Astrocyte (in vitro differentiated cells and primary cell): ENCODE measurements around the gene H2AZ1. TPM values are rescaled to one million over a fixed set of nuclear protein-coding genes. Genes with fewer than 3 reads are reported as not detected.

Experiments
- DNase-seq: peaks from one replicate; pipeline ENCODE4 v3.0.0-alpha.2; 2010; ENCODE audit warnings: low read depth
- FAIRE-seq: peaks from 2 replicates; lab custom pipeline; 2011; peaks lifted over from hg19 to GRCh38; lab: Jason Lieb, UNC
- H2AFZ ChIP-seq: 2 replicates; pipeline ENCODE4 v1.6.0; 2012; ENCODE audit warnings: low read depth, low read length, inconsistent platforms
- H3K27ac ChIP-seq: 2 replicates; pipeline ENCODE4 v1.5.1; 2011; ENCODE audit warnings: low read depth, low read length, inconsistent platforms
- H3K27me3 ChIP-seq: 2 replicates; pipeline ENCODE4 v1.6.0; 2011; ENCODE audit warnings: low read length, inconsistent platforms; ENCODE audit not compliant: insufficient read depth
- H3K36me3 ChIP-seq: 2 replicates; pipeline ENCODE4 v1.5.1; 2011; ENCODE audit warnings: low read length, inconsistent platforms; ENCODE audit not compliant: insufficient read depth
- H3K4me1 ChIP-seq: 2 replicates; pipeline ENCODE4 v1.5.1; 2011; ENCODE audit warnings: low read length, inconsistent platforms; ENCODE audit not compliant: insufficient read depth
- H3K4me2 ChIP-seq: 2 replicates; pipeline ENCODE4 v1.6.0; 2012; ENCODE audit warnings: low read length, inconsistent platforms
- H3K4me3 ChIP-seq: 2 replicates; pipeline ENCODE4 v1.5.1; 2011; ENCODE audit warnings: low read depth, mild to moderate bottlenecking, low read length, inconsistent platforms; ENCODE audit not compliant: insufficient read depth
- H3K79me2 ChIP-seq: 2 replicates; pipeline ENCODE4 v1.6.0; 2012; ENCODE audit warnings: mild to moderate bottlenecking, low read length, inconsistent platforms; ENCODE audit not compliant: insufficient read depth
- H3K9ac ChIP-seq: 2 replicates; pipeline ENCODE4 v1.6.0; 2012; ENCODE audit warnings: mild to moderate bottlenecking, low read length, inconsistent platforms
- H3K9me3 ChIP-seq: 2 replicates; pipeline ENCODE4 v1.5.1; 2012; ENCODE audit warnings: low read depth, mild to moderate bottlenecking, low read length, inconsistent platforms; ENCODE audit not compliant: insufficient read depth
- H4K20me1 ChIP-seq: 2 replicates; pipeline ENCODE4 v1.6.0; 2012; ENCODE audit warnings: low read length, inconsistent platforms; ENCODE audit not compliant: insufficient read depth
- H3K27ac Mint-ChIP-seq: one replicate; pipeline ENCODE4 v1.8.0; 2021; ENCODE audit warnings: mild to moderate bottlenecking, mixed read lengths; ENCODE audit not compliant: unreplicated experiment
- H3K27me3 Mint-ChIP-seq: one replicate; pipeline ENCODE4 v1.8.0; 2021; ENCODE audit warnings: low read depth, mixed read lengths; ENCODE audit not compliant: unreplicated experiment
- H3K36me3 Mint-ChIP-seq: one replicate; pipeline ENCODE4 v1.8.0; 2021; ENCODE audit warnings: low read depth, mixed read lengths; ENCODE audit not compliant: unreplicated experiment
- H3K4me1 Mint-ChIP-seq: one replicate; pipeline ENCODE4 v1.8.0; 2021; ENCODE audit warnings: low read depth, mixed read lengths; ENCODE audit not compliant: unreplicated experiment
- H3K4me3 Mint-ChIP-seq: one replicate; pipeline ENCODE4 v1.8.0; 2021; ENCODE audit warnings: mild to moderate bottlenecking, moderate library complexity, mixed read lengths; ENCODE audit not compliant: unreplicated experiment
- H3K9me3 Mint-ChIP-seq: one replicate; pipeline ENCODE4 v1.8.0; 2021; ENCODE audit warnings: mild to moderate bottlenecking, mixed read lengths; ENCODE audit not compliant: unreplicated experiment
- EZH2 ChIP-seq: IDR thresholded peaks from 2 replicates; pipeline ENCODE4 v1.6.1; 2012; ENCODE audit warnings: mild to moderate bottlenecking, low read length, inconsistent platforms; ENCODE audit not compliant: insufficient read depth
- total RNA-seq: library from RNA; stranded (reverse); gene quantifications from 2 replicates; pipeline ENCODE4 v1.2.1, GENCODE V29; 2021
- TF ChIP-seq, protein P1 (sequence below): IDR thresholded peaks from 2 replicates; pipeline ENCODE4 v1.5.1; 2011; ENCODE audit warnings: low read depth, mild to moderate bottlenecking, inconsistent platforms, low read length, moderate library complexity; ENCODE audit not compliant: insufficient read depth

The H2AZ1 gene
- total RNA-seq, 1 donor from 2014 or later: 273 TPM

DNA sequence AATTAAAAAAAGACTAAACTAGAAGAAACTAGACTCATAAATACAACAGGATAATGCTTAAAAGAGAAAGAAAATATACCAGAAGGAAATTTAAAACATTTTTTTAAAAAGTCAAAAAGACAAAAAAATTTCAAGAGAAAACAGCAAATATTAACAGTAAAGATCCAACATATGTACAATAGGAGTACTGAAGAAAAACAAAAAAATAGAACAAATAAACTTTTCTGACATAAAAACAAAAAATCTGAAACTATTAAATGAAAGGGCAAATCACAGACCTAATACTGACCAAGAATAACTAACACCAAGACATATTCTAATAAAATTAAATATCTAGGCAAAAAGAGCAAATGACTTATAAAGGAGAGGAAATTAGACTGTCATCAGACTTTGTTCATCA is 15.2 kb downstream of the H2AZ1 start:
- H4K20me1 ChIP-seq: peaks cover 50% of the 10 kb centered on the region
- no peak overlapping the region for H3K9ac ChIP-seq
- no peak overlapping the region for H3K4me3 Mint-ChIP-seq
- no peak overlapping the region for H2AFZ ChIP-seq
- H3K9me3 ChIP-seq: peaks cover 5% of the 10 kb centered on the region
- peaks cover 14% of the 10 kb centered on the region for H3K36me3 Mint-ChIP-seq
- H3K27ac ChIP-seq: no peak overlapping the region
- no peaks in the 10 kb centered on the region for H3K36me3 ChIP-seq
- no peak for DNase-seq
- no peak for FAIRE-seq
- H3K4me2 ChIP-seq: no peak overlapping the region
- H3K79me2 ChIP-seq: peaks cover 97% of the 10 kb centered on the region
- H3K27ac Mint-ChIP-seq: no peak overlapping the region
- H3K4me1 ChIP-seq: no peaks in the 10 kb centered on the region
- no peaks in the 10 kb centered on the region for H3K27me3 Mint-ChIP-seq
- peaks cover 5% of the 10 kb centered on the region for H3K4me1 Mint-ChIP-seq
- no peaks in the 10 kb centered on the region for H3K27me3 ChIP-seq
- TF ChIP-seq EZH2: no peak
- TF ChIP-seq, protein P1, sequence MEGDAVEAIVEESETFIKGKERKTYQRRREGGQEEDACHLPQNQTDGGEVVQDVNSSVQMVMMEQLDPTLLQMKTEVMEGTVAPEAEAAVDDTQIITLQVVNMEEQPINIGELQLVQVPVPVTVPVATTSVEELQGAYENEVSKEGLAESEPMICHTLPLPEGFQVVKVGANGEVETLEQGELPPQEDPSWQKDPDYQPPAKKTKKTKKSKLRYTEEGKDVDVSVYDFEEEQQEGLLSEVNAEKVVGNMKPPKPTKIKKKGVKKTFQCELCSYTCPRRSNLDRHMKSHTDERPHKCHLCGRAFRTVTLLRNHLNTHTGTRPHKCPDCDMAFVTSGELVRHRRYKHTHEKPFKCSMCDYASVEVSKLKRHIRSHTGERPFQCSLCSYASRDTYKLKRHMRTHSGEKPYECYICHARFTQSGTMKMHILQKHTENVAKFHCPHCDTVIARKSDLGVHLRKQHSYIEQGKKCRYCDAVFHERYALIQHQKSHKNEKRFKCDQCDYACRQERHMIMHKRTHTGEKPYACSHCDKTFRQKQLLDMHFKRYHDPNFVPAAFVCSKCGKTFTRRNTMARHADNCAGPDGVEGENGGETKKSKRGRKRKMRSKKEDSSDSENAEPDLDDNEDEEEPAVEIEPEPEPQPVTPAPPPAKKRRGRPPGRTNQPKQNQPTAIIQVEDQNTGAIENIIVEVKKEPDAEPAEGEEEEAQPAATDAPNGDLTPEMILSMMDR: no peak
- peaks cover 10% of the 10 kb centered on the region for H3K9me3 Mint-ChIP-seq
- no peak overlapping the region for H3K4me3 ChIP-seq

DNA sequence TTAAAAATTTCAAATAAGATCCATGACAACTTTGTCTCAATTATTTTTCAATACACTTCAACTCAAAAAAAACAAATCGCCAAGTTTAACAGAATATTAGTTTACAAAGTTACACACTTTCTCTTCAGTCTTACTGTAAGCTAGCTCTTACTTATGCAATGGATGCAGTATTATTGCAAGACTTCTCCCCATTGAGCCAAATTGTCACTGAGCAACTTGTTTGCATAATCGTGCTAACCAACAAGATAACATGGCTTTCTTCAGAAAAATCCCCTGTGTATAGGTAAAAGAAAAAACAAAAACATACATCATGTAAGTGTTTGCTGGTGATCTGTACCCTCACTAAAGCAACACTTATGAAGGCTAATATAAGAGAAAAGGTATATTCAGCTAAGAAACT is 22.5 kb downstream of the H2AZ1 start:
- H4K20me1 ChIP-seq: peaks cover 32% of the 10 kb centered on the region
- H3K79me2 ChIP-seq: peaks cover 72% of the 10 kb centered on the region
- no peak for FAIRE-seq
- H3K27ac ChIP-seq: no peak overlapping the region
- H3K36me3 ChIP-seq: peaks cover 10% of the 10 kb centered on the region
- no peak overlapping the region for H2AFZ ChIP-seq
- TF ChIP-seq, protein P1: no peak
- TF ChIP-seq EZH2: no peak
- H3K4me1 Mint-ChIP-seq: peaks cover 4% of the 10 kb centered on the region
- H3K27me3 ChIP-seq: no peaks in the 10 kb centered on the region
- H3K4me2 ChIP-seq: no peak overlapping the region
- no peaks in the 10 kb centered on the region for H3K36me3 Mint-ChIP-seq
- no peaks in the 10 kb centered on the region for H3K9me3 ChIP-seq
- no peak overlapping the region for H3K27ac Mint-ChIP-seq
- no peaks in the 10 kb centered on the region for H3K9me3 Mint-ChIP-seq
- H3K4me3 Mint-ChIP-seq: no peak overlapping the region
- H3K4me3 ChIP-seq: no peak overlapping the region
- DNase-seq: no peak
- H3K4me1 ChIP-seq: no peaks in the 10 kb centered on the region
- H3K27me3 Mint-ChIP-seq: no peaks in the 10 kb centered on the region
- H3K9ac ChIP-seq: no peak overlapping the region

DNA sequence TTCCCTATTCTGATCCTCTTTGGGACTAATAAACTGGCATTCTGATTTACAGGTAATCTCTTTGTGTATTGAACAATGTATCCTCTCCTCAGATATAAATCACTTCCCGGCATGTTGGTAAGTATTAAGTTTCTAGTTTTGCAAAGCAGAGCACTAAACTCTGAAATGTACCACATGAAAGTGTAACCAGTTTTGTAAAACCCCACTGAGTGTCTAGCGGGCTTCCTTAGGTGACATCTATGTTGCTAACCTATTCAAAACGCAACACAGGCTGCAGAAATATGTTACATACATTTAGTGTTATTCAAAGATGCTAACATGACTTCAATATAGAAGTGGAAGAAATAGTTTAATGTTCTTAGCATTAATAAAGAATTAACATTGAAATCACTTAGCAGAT is 28.9 kb downstream of the H2AZ1 start:
- H2AFZ ChIP-seq: no peak overlapping the region
- DNase-seq (no peak), FAIRE-seq (no peak)
- Mint-ChIP-seq H3K9me3 (peaks cover 6% of the 10 kb centered on the region), H3K27me3 (no peaks in the 10 kb centered on the region), H3K27ac (no peak overlapping the region), H3K36me3 (peaks cover 13% of the 10 kb centered on the region), H3K4me1 (no peaks in the 10 kb centered on the region), H3K4me3 (no peak overlapping the region)
- H3K4me2 ChIP-seq: no peak overlapping the region
- no peak for TF ChIP-seq EZH2
- TF ChIP-seq, protein P1: no peak
- H3K79me2 ChIP-seq: peaks cover 23% of the 10 kb centered on the region
- H4K20me1 ChIP-seq: peaks cover 5% of the 10 kb centered on the region
- no peaks in the 10 kb centered on the region for H3K27me3 ChIP-seq
- no peak overlapping the region for H3K9ac ChIP-seq
- H3K4me1 ChIP-seq: no peaks in the 10 kb centered on the region
- H3K27ac ChIP-seq: no peak overlapping the region
- no peak overlapping the region for H3K4me3 ChIP-seq
- H3K9me3 ChIP-seq: no peaks in the 10 kb centered on the region
- H3K36me3 ChIP-seq: peaks cover 16% of the 10 kb centered on the region
